Loucy (cell line): ENCODE measurements around the gene MEOX1.

Source experiments
- H2AFZ ChIP-seq: fragments of 200-600 bp; sonication (generic); 2 replicates; pipeline ENCODE4 v1.6.0; 2016; ENCODE audit warnings: antibody characterized with exemption, mild to moderate bottlenecking, low read length, moderate library complexity
- H3F3A ChIP-seq: fragments of 200-600 bp; 2 replicates; pipeline ENCODE4 v1.6.0; 2016; ENCODE audit warnings: antibody characterized with exemption, low read depth, mild to moderate bottlenecking
- H3K27me3 ChIP-seq: fragments of 200-600 bp; sonication (generic); 2 replicates; pipeline ENCODE4 v1.6.1; 2014; ENCODE audit warnings: low read length, mild to moderate bottlenecking; ENCODE audit not compliant: insufficient read depth, poor library complexity, severe bottlenecking
- H3K36me3 ChIP-seq: fragments of 200-600 bp; sonication (generic); 2 replicates; pipeline ENCODE4 v1.6.1; 2016; ENCODE audit warnings: low read length; ENCODE audit not compliant: insufficient read depth
- H3K4me1 ChIP-seq: fragments of 200-600 bp; sonication (generic); 2 replicates; pipeline ENCODE4 v1.5.1; 2014; ENCODE audit warnings: low read length, mild to moderate bottlenecking; ENCODE audit not compliant: insufficient read depth, poor library complexity, severe bottlenecking
- H3K4me2 ChIP-seq: fragments of 200-600 bp; sonication (generic); 2 replicates; pipeline ENCODE4 v1.6.0; 2014; ENCODE audit warnings: antibody characterized with exemption, low read length, low read depth, mild to moderate bottlenecking; ENCODE audit not compliant: poor library complexity, severe bottlenecking
- H3K4me3 ChIP-seq: fragments of 200-600 bp; sonication (generic); 2 replicates; pipeline ENCODE4 v1.5.1; 2014; ENCODE audit warnings: low read length, mild to moderate bottlenecking, mixed read lengths; ENCODE audit not compliant: poor library complexity, severe bottlenecking
- H3K79me2 ChIP-seq: fragments of 200-600 bp; sonication (generic); 2 replicates; pipeline ENCODE4 v1.6.1; 2014; ENCODE audit warnings: low read length; ENCODE audit not compliant: insufficient read depth
- H3K9ac ChIP-seq: fragments of 200-600 bp; sonication (generic); 2 replicates; pipeline ENCODE4 v1.6.0; 2014; ENCODE audit warnings: mild to moderate bottlenecking, low read depth, low read length, moderate library complexity; ENCODE audit not compliant: poor library complexity, severe bottlenecking
- H3K9me2 ChIP-seq: fragments of 200-600 bp; sonication (generic); replicated peaks from 2 replicates; pipeline ENCODE4 v1.6.1; 2016; ENCODE audit warnings: low read depth, low read length, mixed read lengths
- H3K9me3 ChIP-seq: fragments of 200-600 bp; sonication (generic); 2 replicates; pipeline ENCODE4 v1.6.1; 2014; ENCODE audit warnings: mild to moderate bottlenecking, antibody characterized with exemption, low read length, low read depth; ENCODE audit not compliant: insufficient read depth
- H4K20me1 ChIP-seq: fragments of 200-600 bp; sonication (generic); 2 replicates; pipeline ENCODE4 v1.6.0; 2014; ENCODE audit warnings: antibody characterized with exemption, low read length, mild to moderate bottlenecking; ENCODE audit not compliant: insufficient read depth, poor library complexity, severe bottlenecking
- EZH2phosphoT487 ChIP-seq: fragments of 200-600 bp; IDR thresholded peaks from 2 replicates; pipeline ENCODE4 v1.6.1; 2018; ENCODE audit warnings: antibody characterized with exemption, mild to moderate bottlenecking, moderate library complexity, borderline replicate concordance
- TF ChIP-seq, protein P1 (sequence below): fragments of 200-600 bp; sonication (generic); conservative IDR thresholded peaks from 2 replicates; pipeline ENCODE4 v1.5.1; 2014; ENCODE audit warnings: mild to moderate bottlenecking, antibody characterized with exemption, low read length

The MEOX1 gene

GRCh38 chr17:43664096-43664495 is 2.4 kb upstream of the MEOX1 start:
- Histone ChIP-seq H3K9me2 (no peaks in the 10 kb centered on the region), H3K9me3 (no peaks in the 10 kb centered on the region), H2AFZ (no peak overlapping the region), H3K4me3 (no peak overlapping the region), H3F3A (no peaks in the 10 kb centered on the region), H3K36me3 (no peaks in the 10 kb centered on the region), H3K79me2 (no peaks in the 10 kb centered on the region), H4K20me1 (no peaks in the 10 kb centered on the region), H3K4me1 (no peaks in the 10 kb centered on the region), H3K9ac (no peak overlapping the region), H3K4me2 (no peak overlapping the region), H3K27me3 (no peaks in the 10 kb centered on the region)
- TF ChIP-seq, protein P1, sequence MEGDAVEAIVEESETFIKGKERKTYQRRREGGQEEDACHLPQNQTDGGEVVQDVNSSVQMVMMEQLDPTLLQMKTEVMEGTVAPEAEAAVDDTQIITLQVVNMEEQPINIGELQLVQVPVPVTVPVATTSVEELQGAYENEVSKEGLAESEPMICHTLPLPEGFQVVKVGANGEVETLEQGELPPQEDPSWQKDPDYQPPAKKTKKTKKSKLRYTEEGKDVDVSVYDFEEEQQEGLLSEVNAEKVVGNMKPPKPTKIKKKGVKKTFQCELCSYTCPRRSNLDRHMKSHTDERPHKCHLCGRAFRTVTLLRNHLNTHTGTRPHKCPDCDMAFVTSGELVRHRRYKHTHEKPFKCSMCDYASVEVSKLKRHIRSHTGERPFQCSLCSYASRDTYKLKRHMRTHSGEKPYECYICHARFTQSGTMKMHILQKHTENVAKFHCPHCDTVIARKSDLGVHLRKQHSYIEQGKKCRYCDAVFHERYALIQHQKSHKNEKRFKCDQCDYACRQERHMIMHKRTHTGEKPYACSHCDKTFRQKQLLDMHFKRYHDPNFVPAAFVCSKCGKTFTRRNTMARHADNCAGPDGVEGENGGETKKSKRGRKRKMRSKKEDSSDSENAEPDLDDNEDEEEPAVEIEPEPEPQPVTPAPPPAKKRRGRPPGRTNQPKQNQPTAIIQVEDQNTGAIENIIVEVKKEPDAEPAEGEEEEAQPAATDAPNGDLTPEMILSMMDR, result no peak
- no peak for TF ChIP-seq EZH2phosphoT487

DNA sequence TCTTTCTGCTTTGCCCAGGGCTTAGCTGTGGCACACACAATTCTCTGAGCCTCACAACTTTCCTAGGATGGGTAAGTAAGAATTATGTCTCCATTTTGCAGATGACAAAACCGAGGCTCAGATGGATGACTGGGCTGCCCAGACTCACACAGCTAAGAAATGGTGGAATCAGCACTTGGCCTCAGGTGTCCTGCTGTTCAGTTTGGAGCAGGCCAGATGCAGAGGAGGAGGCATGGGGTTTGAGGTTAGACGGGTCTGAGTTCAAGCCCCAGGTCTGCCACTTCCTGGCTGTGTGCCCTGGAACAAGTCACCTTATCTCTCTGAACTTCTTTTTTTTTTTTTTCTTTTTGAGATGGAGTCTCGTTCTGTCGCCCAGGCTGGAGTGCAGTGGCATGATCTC is 1.7 kb upstream of the MEOX1 start:
- H3K4me2 ChIP-seq, result no peak overlapping the region
- H3K9me3 ChIP-seq, result no peaks in the 10 kb centered on the region

GRCh38 chr17:43662413-43663141 is 855 bp upstream of the MEOX1 start:
- Histone ChIP-seq H3K4me2 (no peak overlapping the region), H2AFZ (no peak overlapping the region), H3K9me3 (no peaks in the 10 kb centered on the region), H4K20me1 (no peaks in the 10 kb centered on the region), H3F3A (no peaks in the 10 kb centered on the region), H3K79me2 (no peaks in the 10 kb centered on the region), H3K4me3 (no peak overlapping the region), H3K4me1 (no peaks in the 10 kb centered on the region), H3K27me3 (no peaks in the 10 kb centered on the region), H3K36me3 (no peaks in the 10 kb centered on the region), H3K9ac (no peak overlapping the region), H3K9me2 (no peaks in the 10 kb centered on the region)
- TF ChIP-seq, protein P1, result no peak
- no peak for TF ChIP-seq EZH2phosphoT487

More for the DNA sequence above, 1.7 kb upstream of the MEOX1 start:
- H3F3A ChIP-seq, result no peaks in the 10 kb centered on the region
- H3K9me2 ChIP-seq, result no peaks in the 10 kb centered on the region
- H4K20me1 ChIP-seq, result no peaks in the 10 kb centered on the region
- no peaks in the 10 kb centered on the region for H3K4me1 ChIP-seq
- H3K4me3 ChIP-seq, result no peak overlapping the region
- no peak overlapping the region for H3K9ac ChIP-seq
- no peaks in the 10 kb centered on the region for H3K27me3 ChIP-seq
- H3K79me2 ChIP-seq, result no peaks in the 10 kb centered on the region
- no peaks in the 10 kb centered on the region for H3K36me3 ChIP-seq
- TF ChIP-seq, protein P1, result no peak
- no peak for TF ChIP-seq EZH2phosphoT487
- no peak overlapping the region for H2AFZ ChIP-seq
